Parathyroid adenoma (tissue), 2 donors: ENCODE measurements around the gene SLC24A4.

ENCODE experiments used
- H2AFZ ChIP-seq: fragments of 300-600 bp; sonication (generic); one replicate; pipeline ENCODE4 v1.7.0; 2017; ENCODE audit warnings: antibody characterized with exemption, mild to moderate bottlenecking
- H3K27ac ChIP-seq: fragments of 300-600 bp; sonication (generic); one replicate; pipeline ENCODE4 v1.7.0; 2017
- H3K27me3 ChIP-seq: fragments of 300-600 bp; sonication (generic); one replicate; pipeline ENCODE4 v1.7.0; 2017; ENCODE audit warnings: low read length; ENCODE audit not compliant: control insufficient read depth, insufficient read depth
- H3K36me3 ChIP-seq: fragments of 300-600 bp; sonication (generic); one replicate; pipeline ENCODE4 v1.7.0; 2017; ENCODE audit warnings: low read length; ENCODE audit not compliant: control insufficient read depth, insufficient read depth
- H3K4me1 ChIP-seq: fragments of 300-600 bp; sonication (generic); one replicate; pipeline ENCODE4 v1.7.0; 2017; ENCODE audit warnings: control low read depth
- H3K4me2 ChIP-seq: fragments of 300-600 bp; sonication (generic); one replicate; pipeline ENCODE4 v1.7.0; 2017; ENCODE audit warnings: low read length
- H3K4me3 ChIP-seq: fragments of 300-600 bp; sonication (generic); one replicate; pipeline ENCODE4 v1.7.0; 2017; ENCODE audit warnings: low read depth, low read length
- H3K79me2 ChIP-seq: fragments of 300-600 bp; sonication (generic); one replicate; pipeline ENCODE4 v1.7.0; 2017; ENCODE audit warnings: control low read depth
- H3K9ac ChIP-seq: fragments of 300-600 bp; sonication (generic); one replicate; pipeline ENCODE4 v1.7.0; 2017; ENCODE audit warnings: mild to moderate bottlenecking
- H3K9me3 ChIP-seq: fragments of 300-600 bp; sonication (generic); one replicate; pipeline ENCODE4 v1.7.0; 2017; ENCODE audit warnings: low read length; ENCODE audit not compliant: control insufficient read depth
- CTCF ChIP-seq: fragments of 300-600 bp; sonication (generic); IDR thresholded peaks from one replicate; pipeline ENCODE4 v1.7.0; 2017; ENCODE audit warnings: antibody characterized with exemption, mild to moderate bottlenecking
- donor health status: primary hyperparathyroidism.

SLC24A4 gene

GRCh38 chr14:92480856-92481255, 157.9 kb downstream of the SLC24A4 start:
- Histone ChIP-seq H3K36me3 (no peaks in the 10 kb centered on the region), H3K9me3 (no peaks in the 10 kb centered on the region), H3K79me2 (no peaks in the 10 kb centered on the region), H2AFZ (no peak overlapping the region), H3K27ac (no peak overlapping the region), H3K4me1 (no peaks in the 10 kb centered on the region), H3K4me3 (no peak overlapping the region), H3K27me3 (no peaks in the 10 kb centered on the region), H3K4me2 (no peak overlapping the region), H3K9ac (no peak overlapping the region)
- TF ChIP-seq CTCF: no peak

GRCh38 chr14:92481386-92481785, 158.4 kb downstream of the SLC24A4 start:
- no peaks in the 10 kb centered on the region for H3K79me2 ChIP-seq
- no peaks in the 10 kb centered on the region for H3K4me1 ChIP-seq
- H3K36me3 ChIP-seq: no peaks in the 10 kb centered on the region
- H3K9me3 ChIP-seq: no peaks in the 10 kb centered on the region
- no peaks in the 10 kb centered on the region for H3K27me3 ChIP-seq
- no peak for TF ChIP-seq CTCF
- H3K4me3 ChIP-seq: no peak overlapping the region
- no peak overlapping the region for H3K4me2 ChIP-seq
- no peak overlapping the region for H2AFZ ChIP-seq
- no peak overlapping the region for H3K9ac ChIP-seq
- no peak overlapping the region for H3K27ac ChIP-seq

DNA sequence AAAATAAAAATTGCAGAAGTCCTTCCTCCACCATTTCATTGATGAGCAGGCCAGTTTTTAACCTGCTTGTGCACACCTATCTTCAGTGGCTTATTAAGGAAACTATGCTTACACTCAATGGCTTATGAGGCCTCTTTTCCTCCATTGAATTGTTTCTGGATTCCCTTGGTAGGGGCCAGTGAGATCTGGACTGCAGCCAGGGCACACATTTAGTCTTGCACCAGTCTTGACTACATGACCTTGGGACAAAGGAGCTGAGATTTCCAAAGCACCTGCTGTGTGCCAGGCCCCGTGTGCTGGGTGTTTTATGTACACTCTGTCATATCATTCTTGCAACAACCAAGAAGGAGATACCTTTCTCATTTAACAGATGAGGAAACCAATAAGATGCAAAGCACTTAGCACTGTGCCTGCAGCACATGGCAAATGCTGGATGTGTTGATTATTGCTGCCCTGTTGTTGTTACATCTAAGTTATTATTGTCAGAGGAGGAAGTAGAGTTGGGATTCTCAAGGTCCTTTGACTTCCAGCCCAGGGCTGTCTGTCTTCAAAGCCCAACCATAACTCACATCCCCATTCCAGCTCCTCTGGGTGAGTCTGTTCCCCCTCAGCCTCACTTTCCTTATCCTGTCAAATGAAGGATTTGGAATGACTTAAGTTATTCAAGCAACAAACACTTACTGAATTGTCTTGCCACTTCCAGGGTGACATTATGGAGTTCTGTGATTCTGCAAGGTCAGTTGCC, 159.0 kb downstream of the SLC24A4 start:
- TF ChIP-seq CTCF: no peak
- no peak overlapping the region for H3K9ac ChIP-seq
- no peak overlapping the region for H2AFZ ChIP-seq
- no peaks in the 10 kb centered on the region for H3K9me3 ChIP-seq
- H3K79me2 ChIP-seq: no peaks in the 10 kb centered on the region
- H3K27ac ChIP-seq: no peak overlapping the region
- H3K27me3 ChIP-seq: no peaks in the 10 kb centered on the region
- no peaks in the 10 kb centered on the region for H3K36me3 ChIP-seq
- no peak overlapping the region for H3K4me2 ChIP-seq
- no peak overlapping the region for H3K4me3 ChIP-seq
- no peaks in the 10 kb centered on the region for H3K4me1 ChIP-seq

- Histone ChIP-seq H3K27me3 (no peaks in the 10 kb centered on the region), H3K27ac (no peak overlapping the region), H3K4me2 (no peak overlapping the region), H3K36me3 (no peaks in the 10 kb centered on the region), H3K4me1 (no peaks in the 10 kb centered on the region), H3K9ac (no peak overlapping the region), H3K4me3 (no peak overlapping the region), H3K9me3 (no peaks in the 10 kb centered on the region), H2AFZ (no peak overlapping the region), H3K79me2 (no peaks in the 10 kb centered on the region)
- TF ChIP-seq CTCF: no peak
Observed at GRCh38 chr14:92482621-92483319, 159.8 kb downstream of the SLC24A4 start.
